Kidney (tissue), 14 donors: ENCODE data around the gene SAMD10. TPM values are rescaled to one million over a fixed set of nuclear protein-coding genes. Genes with fewer than 3 reads are reported as not detected.
A peak's percentile ranks its signal among the peaks of the same experiment; 100 is the strongest.

Experiments
- DNase-seq, 5 donors: peaks; one replicate each; pipeline ENCODE4 v3.0.0-alpha.2; 2013 to 2020
- FAIRE-seq: peaks from 2 replicates; lab custom pipeline; 2012; peaks lifted over from hg19 to GRCh38; lab: Jason Lieb, UNC
- H3K27ac ChIP-seq, 2 donors: one replicate each; pipeline ENCODE4 v1.7.0; 2013; ENCODE audit warnings: low read depth in 2 of 2, low read length in 2 of 2, inconsistent platforms in 1 of 2
- H3K27me3 ChIP-seq: one replicate; pipeline ENCODE4 v1.7.1; 2013; ENCODE audit warnings: low read length, inconsistent platforms; ENCODE audit not compliant: control insufficient read depth, insufficient read depth
- H3K36me3 ChIP-seq, 3 donors: one replicate each; pipeline versions ENCODE4 v1.7.0 to v1.7.1; 2013; ENCODE audit warnings: low read length in 3 of 3, control low read depth in 1 of 3, inconsistent platforms in 1 of 3; ENCODE audit not compliant: insufficient read depth in 3 of 3, control insufficient read depth in 2 of 3
- H3K4me1 ChIP-seq, 3 donors: one replicate each; pipeline versions ENCODE4 v1.7.0 to v1.7.1; 2013; ENCODE audit warnings: low read length in 3 of 3, inconsistent platforms in 1 of 3, low read depth in 1 of 3; ENCODE audit not compliant: control insufficient read depth in 2 of 3, insufficient read depth in 2 of 3
- H3K4me3 ChIP-seq, 3 donors: one replicate each; pipeline versions ENCODE4 v1.7.0 to v1.8.1; 2013; ENCODE audit warnings: low read length in 3 of 3, control low read depth in 1 of 3, inconsistent platforms in 1 of 3
- H3K9ac ChIP-seq, 3 donors: one replicate each; pipeline versions ENCODE4 v1.7.0 to v1.7.1; 2013; ENCODE audit warnings: low read length in 3 of 3, control low read depth in 1 of 3, inconsistent platforms in 1 of 3
- H3K9me3 ChIP-seq, 3 donors: one replicate each; pipeline versions ENCODE4 v1.7.0 to v1.7.1; 2013; ENCODE audit warnings: low read length in 3 of 3, control low read depth in 1 of 3, inconsistent platforms in 1 of 3; ENCODE audit not compliant: control insufficient read depth in 2 of 3, insufficient read depth in 1 of 3
- intact Hi-C: fragments of 100-400 bp; cut with DNase I; formaldehyde crosslinking; loops from one replicate; pipeline ENCODE4 v1.11.1; 2022
- polyA plus RNA-seq: library from polyadenylated mRNA; stranded (reverse); fragments of 350-450 nt; fragmentation: Illumina TruSeq; extraction: RNeasy Lipid Tissue Mini Kit (QIAGEN cat#74804); gene quantifications from one replicate; pipeline ENCODE4 v1.2.3, GENCODE V29; 2014; ENCODE audit warnings: low read depth, low replicate concordance; ENCODE audit not compliant: insufficient read depth
- total RNA-seq: library from RNA; stranded (reverse); fragmentation: NEBNext Ultra II Directional; extraction: Animal tissue kit (Norgen Biotek cat#: 25700); gene quantifications from one replicate; pipeline ENCODE4 v1.2.1, GENCODE V29; 2021
- TF ChIP-seq, protein P1 (sequence below): IDR thresholded peaks from 3 replicates; pipeline ENCODE4 v1.5.1; 2012; ENCODE audit warnings: mild to moderate bottlenecking, moderate library complexity, borderline replicate concordance; ENCODE audit not compliant: insufficient read depth; ENCODE audit errors: extremely low read depth
- donor health status: control.
- donor health status: control.
- donor health status: control.
- donor health status: control.
- donor health status: control.
- donor health status: DM: yes; HTN: yes; CAD: no.
- donor health status: Normal renal cell carcinoma (clear cell type).

Gene SAMD10
- total and polyA plus RNA-seq, 2 donors from 2014 or later: 7.9 to 8.5 TPM

GRCh38 chr20:63982937-63983336 is 3.5 kb upstream of the SAMD10 start:
- TF ChIP-seq, protein P1, sequence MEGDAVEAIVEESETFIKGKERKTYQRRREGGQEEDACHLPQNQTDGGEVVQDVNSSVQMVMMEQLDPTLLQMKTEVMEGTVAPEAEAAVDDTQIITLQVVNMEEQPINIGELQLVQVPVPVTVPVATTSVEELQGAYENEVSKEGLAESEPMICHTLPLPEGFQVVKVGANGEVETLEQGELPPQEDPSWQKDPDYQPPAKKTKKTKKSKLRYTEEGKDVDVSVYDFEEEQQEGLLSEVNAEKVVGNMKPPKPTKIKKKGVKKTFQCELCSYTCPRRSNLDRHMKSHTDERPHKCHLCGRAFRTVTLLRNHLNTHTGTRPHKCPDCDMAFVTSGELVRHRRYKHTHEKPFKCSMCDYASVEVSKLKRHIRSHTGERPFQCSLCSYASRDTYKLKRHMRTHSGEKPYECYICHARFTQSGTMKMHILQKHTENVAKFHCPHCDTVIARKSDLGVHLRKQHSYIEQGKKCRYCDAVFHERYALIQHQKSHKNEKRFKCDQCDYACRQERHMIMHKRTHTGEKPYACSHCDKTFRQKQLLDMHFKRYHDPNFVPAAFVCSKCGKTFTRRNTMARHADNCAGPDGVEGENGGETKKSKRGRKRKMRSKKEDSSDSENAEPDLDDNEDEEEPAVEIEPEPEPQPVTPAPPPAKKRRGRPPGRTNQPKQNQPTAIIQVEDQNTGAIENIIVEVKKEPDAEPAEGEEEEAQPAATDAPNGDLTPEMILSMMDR: no peak
- Histone ChIP-seq H3K4me3 (no peak overlapping the region), H3K27ac (no peak overlapping the region), H3K27me3 (no peaks in the 10 kb centered on the region), H3K36me3 (peaks cover 3 to 18% (median 15%) of the 10 kb centered on the region in 3 donors), H3K9ac (no peak overlapping the region), H3K9me3 (no peaks in the 10 kb centered on the region), H3K4me1 (peaks cover 3 to 22% (median 7%) of the 10 kb centered on the region in 3 donors)
- intact Hi-C loops: no loop called here
- DNase-seq: no peak
- no peak for FAIRE-seq

DNA sequence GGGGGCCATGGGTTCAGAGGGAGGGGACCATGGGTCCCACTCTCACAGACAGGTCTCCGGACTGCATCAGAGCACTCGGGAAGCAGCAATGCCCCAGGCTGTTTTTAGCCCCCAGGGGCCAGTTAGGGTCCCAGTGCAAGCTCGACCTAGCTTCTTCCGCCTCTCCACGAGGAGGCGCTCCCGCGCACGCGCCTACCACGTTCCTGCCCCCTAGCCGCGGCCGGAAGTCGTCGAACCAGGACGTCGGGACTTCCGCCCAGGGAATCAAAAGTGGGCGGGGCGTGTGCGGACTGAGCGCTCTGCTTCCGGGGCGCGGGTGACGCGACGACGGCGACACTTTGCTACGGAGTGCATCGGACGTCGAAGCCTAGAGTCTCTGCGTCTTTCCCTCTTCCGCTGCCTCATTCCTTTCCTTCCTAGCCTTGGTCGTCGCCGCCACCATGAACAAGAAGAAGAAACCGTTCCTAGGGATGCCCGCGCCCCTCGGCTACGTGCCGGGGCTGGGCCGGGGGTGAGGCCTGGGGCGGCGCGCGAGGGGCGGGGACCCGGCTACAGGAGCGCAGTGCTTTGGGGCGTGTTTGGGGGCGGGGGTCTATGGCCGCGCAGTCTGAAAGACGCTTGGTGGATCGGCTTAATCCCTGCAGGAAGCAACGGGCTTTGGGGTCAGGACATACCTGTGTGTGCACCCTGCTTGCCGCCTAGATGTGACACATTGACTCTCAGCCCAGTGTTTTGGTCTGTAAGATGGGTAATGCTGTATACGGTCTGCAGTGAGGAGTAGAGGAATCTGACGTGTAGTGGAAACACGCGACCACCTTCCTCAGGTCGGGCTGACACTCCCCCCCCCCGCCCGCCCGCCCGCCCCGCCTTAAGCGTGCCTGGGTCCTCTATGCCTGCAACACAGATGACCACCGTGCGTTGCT is 1.6 kb upstream of the SAMD10 start, which contains the start of gene PRPF6:
Gene PRPF6, plus strand, starts transcription at position 327 of the 923 bp plus-strand sequence. Its CDS starts 114 bp downstream, at position 441.
- Histone ChIP-seq H3K27ac (peak within 1 kb of the TSS; percentile 45 to 80), H3K4me3 (peak within 1 kb of the TSS; percentile 91 to 98 (median 98)), H3K9ac (peak within 1 kb of the TSS; percentile 67 to 98 (median 92)), H3K4me1 (peaks cover 3 to 22% (median 7%) of the 10 kb centered on the region in 3 donors), H3K9me3 (no peaks in the 10 kb centered on the region), H3K36me3 (peaks cover 3 to 15% (median 8%) of the 10 kb centered on the region in 3 donors), H3K27me3 (no peaks in the 10 kb centered on the region)
- FAIRE-seq (no peak), DNase-seq (peak; percentile 95 to 99 (median 98))
- TF ChIP-seq, protein P1: peak; percentile 75
- intact Hi-C loops: no loop called here

DNA sequence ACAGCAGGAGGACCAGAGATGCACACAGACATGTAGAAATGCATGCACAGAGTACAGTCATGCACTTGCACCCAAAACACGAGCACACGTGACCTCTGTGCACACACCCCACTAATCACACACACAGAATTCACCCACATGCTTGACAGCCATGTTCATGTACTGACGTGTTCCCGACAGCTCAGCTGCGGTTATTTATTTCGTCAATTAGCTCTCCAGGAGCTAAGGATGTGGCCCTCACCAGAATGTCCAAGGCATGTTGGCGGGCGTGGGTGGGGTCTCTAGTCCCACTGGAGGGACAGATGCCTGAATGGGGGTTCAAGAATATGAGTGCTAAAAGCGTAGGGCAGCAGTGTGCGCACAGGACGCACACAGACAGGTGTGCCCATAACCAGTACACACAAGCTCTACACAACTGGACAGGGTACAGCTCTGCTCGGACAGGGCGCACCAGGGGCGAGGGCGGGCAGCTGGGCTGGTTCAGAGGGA is 919 bp upstream of the SAMD10 start:
- FAIRE-seq (no peak), DNase-seq (peak in 1 of 5 donors; percentile 69)
- intact Hi-C loops: no loop called here
- H3K27me3 ChIP-seq: no peaks in the 10 kb centered on the region
- peaks cover 3 to 9% (median 9%) of the 10 kb centered on the region in 3 donors for H3K36me3 ChIP-seq
- peak overlapping the region; percentile 33 to 39 for H3K27ac ChIP-seq
- H3K4me3 ChIP-seq: peak overlapping the region; percentile 23 to 98 (median 91)
- H3K9ac ChIP-seq: peak overlapping the region in 2 of 3 donors; percentile 13 to 92
- peaks cover 3 to 22% (median 7%) of the 10 kb centered on the region in 3 donors for H3K4me1 ChIP-seq
- H3K9me3 ChIP-seq: no peaks in the 10 kb centered on the region
- TF ChIP-seq, protein P1: no peak
